K562 (cell line): ENCODE measurements around the gene PLCB3. TPM values are rescaled to one million over a fixed set of nuclear protein-coding genes. Genes with fewer than 3 reads are reported as not detected.
A peak's percentile ranks its signal among the peaks of the same experiment; 100 is the strongest.

Experiments
- POLR2AphosphoS2 ChIP-seq: IDR thresholded peaks from 2 replicates; pipeline ENCODE4 v1.6.1; 2012; ENCODE audit warnings: low read length, improper control_type of control experiment
- STAT6 ChIP-seq: sonication (generic); formaldehyde crosslinking; IDR thresholded peaks from 2 replicates; pipeline ENCODE4 v1.8.1; 2023; ENCODE audit warnings: mild to moderate bottlenecking, missing genetic modification reagents
- polyA plus RNA-seq, 8 experiments: library from polyadenylated mRNA; depleted of rRNA in 4 of 8; stranded (reverse) in 5 of 8; unstranded in 3 of 8; fragments of >200 nt; fragmentation: Nextera tagmentation in 2 of 8; fragmentation: Illumina TruSeq in 1 of 8; extraction: Ambion mirVana in 2 of 8; extraction: Trizol in 1 of 8; gene quantifications; 2 replicates each; pipeline versions ENCODE4 v1.2.1 to v1.2.3, GENCODE V29; 2011 to 2014; ENCODE audit warnings: inconsistent platforms in 1 of 8, missing spikeins in 1 of 8
- total RNA-seq, 7 experiments: library from RNA; depleted of rRNA in 6 of 7; stranded (reverse); fragments of >200 nt in 6 of 7; fragmentation: Illumina TruSeq in 2 of 7; extraction: Trizol in 2 of 7; gene quantifications; 2 replicates each; pipeline versions ENCODE4 v1.2.1 to v1.2.3, GENCODE V29; 2011 to 2021; ENCODE audit warnings: low replicate concordance in 1 of 7
- TF ChIP-seq, protein P1 (sequence below), 3 experiments: fragments of 200-800 bp in 1 of 3; fragments of 250-450 bp in 1 of 3; fragments of 450-650 bp in 1 of 3; sonication (Bioruptor Pico) in 1 of 3; sonication (Bioruptor generic) in 1 of 3; formaldehyde crosslinking in 1 of 3; IDR thresholded peaks; 2 replicates each; pipeline versions ENCODE4 v1.6.1 to v1.8.0; 2016 to 2022; ENCODE audit warnings: mild to moderate bottlenecking in 2 of 3, missing genetic modification characterization in 2 of 3, missing compliant biosample characterization in 1 of 3, moderate library complexity in 1 of 3
- TF ChIP-seq, protein P2 (sequence below): sonication (generic); formaldehyde crosslinking; IDR thresholded peaks from 2 replicates; pipeline ENCODE4 v1.9.0; 2022; ENCODE audit warnings: mild to moderate bottlenecking, missing genetic modification reagents
- TF ChIP-seq, protein P3 (sequence below): fragments of 250-450 bp; sonication (Bioruptor Pico); IDR thresholded peaks from 2 replicates; pipeline ENCODE4 v1.4.0; 2020

Gene PLCB3
- total and polyA plus RNA-seq, 9 of the 15 experiments (the other 6 are each of a cell fraction or from before 2014, with no cell fraction given): 0.31 to 44.8 (median 14.6) TPM

DNA sequence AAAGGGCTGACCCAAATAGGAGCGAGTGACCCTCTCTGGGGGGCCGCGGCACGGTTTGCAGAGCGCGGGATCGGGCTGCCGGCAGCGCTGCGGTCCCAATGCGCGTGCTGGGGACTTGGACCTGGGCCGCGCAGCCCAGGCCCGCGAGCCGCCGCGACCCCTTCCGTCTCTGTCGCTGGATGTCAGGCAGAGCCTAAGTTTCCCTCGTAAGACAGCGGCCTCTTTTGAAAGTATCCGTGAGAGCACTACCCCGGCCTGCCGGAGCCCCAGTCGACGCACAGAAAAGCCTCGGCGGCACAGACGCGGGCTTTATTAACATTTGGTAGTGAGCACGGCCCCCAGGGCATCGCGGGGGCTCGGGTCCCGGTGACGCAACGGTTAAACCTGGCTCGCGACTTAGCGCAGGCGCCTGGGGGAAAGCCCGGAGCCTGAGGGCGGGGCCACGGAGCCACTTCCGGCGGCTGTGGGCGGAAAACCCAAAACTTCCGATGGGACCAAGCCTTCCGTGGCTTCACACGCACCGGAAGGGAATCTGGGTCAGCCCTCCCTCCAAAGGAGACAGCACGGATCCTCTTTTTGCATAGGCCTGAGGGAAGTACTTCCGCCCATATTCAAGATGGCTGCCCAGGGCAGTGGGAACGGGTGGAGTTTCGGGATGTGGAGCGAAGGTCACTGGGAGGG, 18.4 kb downstream of the PLCB3 start (continued):
- TF ChIP-seq, protein P1, sequence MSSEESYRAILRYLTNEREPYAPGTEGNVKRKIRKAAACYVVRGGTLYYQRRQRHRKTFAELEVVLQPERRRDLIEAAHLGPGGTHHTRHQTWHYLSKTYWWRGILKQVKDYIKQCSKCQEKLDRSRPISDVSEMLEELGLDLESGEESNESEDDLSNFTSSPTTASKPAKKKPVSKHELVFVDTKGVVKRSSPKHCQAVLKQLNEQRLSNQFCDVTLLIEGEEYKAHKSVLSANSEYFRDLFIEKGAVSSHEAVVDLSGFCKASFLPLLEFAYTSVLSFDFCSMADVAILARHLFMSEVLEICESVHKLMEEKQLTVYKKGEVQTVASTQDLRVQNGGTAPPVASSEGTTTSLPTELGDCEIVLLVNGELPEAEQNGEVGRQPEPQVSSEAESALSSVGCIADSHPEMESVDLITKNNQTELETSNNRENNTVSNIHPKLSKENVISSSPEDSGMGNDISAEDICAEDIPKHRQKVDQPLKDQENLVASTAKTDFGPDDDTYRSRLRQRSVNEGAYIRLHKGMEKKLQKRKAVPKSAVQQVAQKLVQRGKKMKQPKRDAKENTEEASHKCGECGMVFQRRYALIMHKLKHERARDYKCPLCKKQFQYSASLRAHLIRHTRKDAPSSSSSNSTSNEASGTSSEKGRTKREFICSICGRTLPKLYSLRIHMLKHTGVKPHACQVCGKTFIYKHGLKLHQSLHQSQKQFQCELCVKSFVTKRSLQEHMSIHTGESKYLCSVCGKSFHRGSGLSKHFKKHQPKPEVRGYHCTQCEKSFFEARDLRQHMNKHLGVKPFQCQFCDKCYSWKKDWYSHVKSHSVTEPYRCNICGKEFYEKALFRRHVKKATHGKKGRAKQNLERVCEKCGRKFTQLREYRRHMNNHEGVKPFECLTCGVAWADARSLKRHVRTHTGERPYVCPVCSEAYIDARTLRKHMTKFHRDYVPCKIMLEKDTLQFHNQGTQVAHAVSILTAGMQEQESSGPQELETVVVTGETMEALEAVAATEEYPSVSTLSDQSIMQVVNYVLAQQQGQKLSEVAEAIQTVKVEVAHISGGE (CRISPR knock-in tag; IDR thresholded peaks at IDR 0.05): peak; percentile 84 to 97 (median 86); a peak in 5 of 6 replicates
- TF ChIP-seq POLR2AphosphoS2 (peak; percentile 97), STAT6 (CRISPR knock-in tag) (no peak)
- TF ChIP-seq, protein P2, sequence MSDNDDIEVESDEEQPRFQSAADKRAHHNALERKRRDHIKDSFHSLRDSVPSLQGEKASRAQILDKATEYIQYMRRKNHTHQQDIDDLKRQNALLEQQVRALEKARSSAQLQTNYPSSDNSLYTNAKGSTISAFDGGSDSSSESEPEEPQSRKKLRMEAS: no peak; the same call in none of the 2 replicates
- TF ChIP-seq, protein P3, sequence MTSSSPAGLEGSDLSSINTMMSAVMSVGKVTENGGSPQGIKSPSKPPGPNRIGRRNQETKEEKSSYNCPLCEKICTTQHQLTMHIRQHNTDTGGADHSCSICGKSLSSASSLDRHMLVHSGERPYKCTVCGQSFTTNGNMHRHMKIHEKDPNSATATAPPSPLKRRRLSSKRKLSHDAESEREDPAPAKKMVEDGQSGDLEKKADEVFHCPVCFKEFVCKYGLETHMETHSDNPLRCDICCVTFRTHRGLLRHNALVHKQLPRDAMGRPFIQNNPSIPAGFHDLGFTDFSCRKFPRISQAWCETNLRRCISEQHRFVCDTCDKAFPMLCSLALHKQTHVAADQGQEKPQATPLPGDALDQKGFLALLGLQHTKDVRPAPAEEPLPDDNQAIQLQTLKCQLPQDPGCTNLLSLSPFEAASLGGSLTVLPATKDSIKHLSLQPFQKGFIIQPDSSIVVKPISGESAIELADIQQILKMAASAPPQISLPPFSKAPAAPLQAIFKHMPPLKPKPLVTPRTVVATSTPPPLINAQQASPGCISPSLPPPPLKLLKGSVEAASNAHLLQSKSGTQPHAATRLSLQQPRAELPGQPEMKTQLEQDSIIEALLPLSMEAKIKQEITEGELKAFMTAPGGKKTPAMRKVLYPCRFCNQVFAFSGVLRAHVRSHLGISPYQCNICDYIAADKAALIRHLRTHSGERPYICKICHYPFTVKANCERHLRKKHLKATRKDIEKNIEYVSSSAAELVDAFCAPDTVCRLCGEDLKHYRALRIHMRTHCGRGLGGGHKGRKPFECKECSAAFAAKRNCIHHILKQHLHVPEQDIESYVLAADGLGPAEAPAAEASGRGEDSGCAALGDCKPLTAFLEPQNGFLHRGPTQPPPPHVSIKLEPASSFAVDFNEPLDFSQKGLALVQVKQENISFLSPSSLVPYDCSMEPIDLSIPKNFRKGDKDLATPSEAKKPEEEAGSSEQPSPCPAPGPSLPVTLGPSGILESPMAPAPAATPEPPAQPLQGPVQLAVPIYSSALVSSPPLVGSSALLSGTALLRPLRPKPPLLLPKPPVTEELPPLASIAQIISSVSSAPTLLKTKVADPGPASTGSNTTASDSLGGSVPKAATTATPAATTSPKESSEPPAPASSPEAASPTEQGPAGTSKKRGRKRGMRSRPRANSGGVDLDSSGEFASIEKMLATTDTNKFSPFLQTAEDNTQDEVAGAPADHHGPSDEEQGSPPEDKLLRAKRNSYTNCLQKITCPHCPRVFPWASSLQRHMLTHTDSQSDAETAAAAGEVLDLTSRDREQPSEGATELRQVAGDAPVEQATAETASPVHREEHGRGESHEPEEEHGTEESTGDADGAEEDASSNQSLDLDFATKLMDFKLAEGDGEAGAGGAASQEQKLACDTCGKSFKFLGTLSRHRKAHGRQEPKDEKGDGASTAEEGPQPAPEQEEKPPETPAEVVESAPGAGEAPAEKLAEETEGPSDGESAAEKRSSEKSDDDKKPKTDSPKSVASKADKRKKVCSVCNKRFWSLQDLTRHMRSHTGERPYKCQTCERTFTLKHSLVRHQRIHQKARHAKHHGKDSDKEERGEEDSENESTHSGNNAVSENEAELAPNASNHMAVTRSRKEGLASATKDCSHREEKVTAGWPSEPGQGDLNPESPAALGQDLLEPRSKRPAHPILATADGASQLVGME (CRISPR knock-in tag): no peak; the same call in 1 of the 2 replicates
- TF ChIP-seq, all 486 proteins: peak for 168
